GM13977 (cell line): ENCODE data around the gene PERCC1.

Experiments
- DNase-seq: peaks from one replicate; pipeline ENCODE4 v3.0.0; 2012; ENCODE audit warnings: low spot score
- CTCF ChIP-seq: IDR thresholded peaks from 2 replicates; pipeline ENCODE4 v1.5.1; 2012; ENCODE audit warnings: mild to moderate bottlenecking, control low read depth; ENCODE audit not compliant: insufficient read depth; ENCODE audit errors: extremely low read depth, missing control alignments
- in situ Hi-C: fragments of 300-500 bp; cut with MboI; formaldehyde crosslinking; loops from one replicate; pipeline ENCODE4 v1.12.0; 2022; ENCODE audit warnings: low sequenced_read_pairs, low pct_unique_long_range_greater_than_20kb, mixed read lengths, inconsistent platforms; ENCODE audit not compliant: unreplicated experiment

The PERCC1 gene

GRCh38 chr16:1420111-1420539, 10.8 kb upstream of the PERCC1 start:
- TF ChIP-seq CTCF = no peak
- no peak for DNase-seq
- in situ Hi-C loops = no loop called here

- in situ Hi-C loops = no loop called here
- no peak for TF ChIP-seq CTCF
- no peak for DNase-seq
Measured at GRCh38 chr16:1422076-1422475, 8.8 kb upstream of the PERCC1 start.

- no peak for TF ChIP-seq CTCF
- in situ Hi-C loops = no loop called here
- no peak for DNase-seq
Measured at GRCh38 chr16:1424028-1424427, 6.8 kb upstream of the PERCC1 start.

GRCh38 chr16:1425616-1426370, 5.1 kb upstream of the PERCC1 start:
- TF ChIP-seq CTCF = no peak
- no peak for DNase-seq

GRCh38 chr16:1426734-1427471, 4.0 kb upstream of the PERCC1 start:
- in situ Hi-C loops = no loop called here
- no peak for DNase-seq

More at GRCh38 chr16:1425616-1426370, 5.1 kb upstream of the PERCC1 start:
- in situ Hi-C loops = no loop called here

More at GRCh38 chr16:1426734-1427471, 4.0 kb upstream of the PERCC1 start:
- no peak for TF ChIP-seq CTCF
